GM12872 (cell line): ENCODE data around the gene VWA3A.
A peak's percentile ranks its signal among the peaks of the same experiment; 100 is the strongest.

ENCODE experiments used
- TF ChIP-seq, protein P1 (sequence below): IDR thresholded peaks from 3 replicates; pipeline ENCODE4 v1.5.1; 2011; ENCODE audit warnings: low read depth, mild to moderate bottlenecking, low read length, moderate library complexity; ENCODE audit not compliant: insufficient read depth

Gene VWA3A

DNA sequence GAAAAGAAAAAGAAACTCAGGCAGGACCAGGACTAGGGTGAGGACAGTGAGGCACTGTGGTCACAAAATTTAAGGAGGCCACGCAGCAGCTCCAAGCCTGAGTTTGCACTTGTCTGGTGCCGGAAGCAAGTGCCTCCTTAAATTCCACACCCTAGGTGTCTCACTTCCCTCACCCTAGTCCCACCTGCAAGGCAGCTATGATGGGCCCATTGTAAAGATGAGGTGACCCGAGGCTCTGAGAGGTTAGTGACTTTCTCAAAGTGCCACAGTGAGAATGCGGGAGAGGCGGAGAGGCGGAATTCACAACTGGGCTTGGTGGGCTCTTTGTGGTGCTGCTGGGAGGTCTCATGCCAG lies 92.3 kb downstream of the VWA3A start:
- TF ChIP-seq, protein P1, sequence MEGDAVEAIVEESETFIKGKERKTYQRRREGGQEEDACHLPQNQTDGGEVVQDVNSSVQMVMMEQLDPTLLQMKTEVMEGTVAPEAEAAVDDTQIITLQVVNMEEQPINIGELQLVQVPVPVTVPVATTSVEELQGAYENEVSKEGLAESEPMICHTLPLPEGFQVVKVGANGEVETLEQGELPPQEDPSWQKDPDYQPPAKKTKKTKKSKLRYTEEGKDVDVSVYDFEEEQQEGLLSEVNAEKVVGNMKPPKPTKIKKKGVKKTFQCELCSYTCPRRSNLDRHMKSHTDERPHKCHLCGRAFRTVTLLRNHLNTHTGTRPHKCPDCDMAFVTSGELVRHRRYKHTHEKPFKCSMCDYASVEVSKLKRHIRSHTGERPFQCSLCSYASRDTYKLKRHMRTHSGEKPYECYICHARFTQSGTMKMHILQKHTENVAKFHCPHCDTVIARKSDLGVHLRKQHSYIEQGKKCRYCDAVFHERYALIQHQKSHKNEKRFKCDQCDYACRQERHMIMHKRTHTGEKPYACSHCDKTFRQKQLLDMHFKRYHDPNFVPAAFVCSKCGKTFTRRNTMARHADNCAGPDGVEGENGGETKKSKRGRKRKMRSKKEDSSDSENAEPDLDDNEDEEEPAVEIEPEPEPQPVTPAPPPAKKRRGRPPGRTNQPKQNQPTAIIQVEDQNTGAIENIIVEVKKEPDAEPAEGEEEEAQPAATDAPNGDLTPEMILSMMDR = no peak

DNA sequence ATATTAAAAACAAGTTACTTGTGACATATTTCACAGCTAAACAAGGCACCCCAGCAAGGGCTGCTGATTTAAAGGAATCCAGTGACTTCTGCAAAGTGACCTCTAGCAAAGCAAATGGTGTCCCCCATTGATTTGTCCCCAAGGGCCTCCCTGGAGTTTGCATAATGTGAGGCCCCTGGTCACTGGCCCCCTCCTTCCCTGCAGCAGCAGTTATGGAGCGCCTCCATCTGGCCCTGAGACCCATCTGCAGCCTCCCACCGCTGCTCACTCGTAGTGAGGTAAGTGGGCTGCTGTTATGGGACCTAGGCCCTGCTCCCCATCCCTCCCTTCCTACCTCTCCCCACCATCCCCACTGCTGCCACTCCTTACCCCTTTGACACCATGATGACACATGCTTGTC lies 94.2 kb downstream of the VWA3A start:
- TF ChIP-seq, protein P1 = peak; percentile 46

DNA sequence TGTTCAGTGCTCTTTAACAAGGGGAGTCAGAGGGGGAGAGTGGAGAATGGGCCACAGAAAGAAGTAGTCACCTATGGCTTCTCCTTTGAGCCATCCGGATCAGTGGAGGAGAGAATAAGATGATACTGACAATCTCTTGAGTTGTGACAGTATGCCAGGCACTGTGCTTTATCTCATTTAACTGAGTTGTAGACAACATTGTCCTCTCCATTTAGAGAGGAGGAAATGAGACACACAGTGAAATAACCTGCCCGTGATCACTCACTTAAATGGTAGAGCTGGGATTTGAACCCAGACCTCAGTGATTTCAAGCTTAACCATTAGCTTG lies 95.9 kb downstream of the VWA3A start:
- TF ChIP-seq, protein P1 = no peak

DNA sequence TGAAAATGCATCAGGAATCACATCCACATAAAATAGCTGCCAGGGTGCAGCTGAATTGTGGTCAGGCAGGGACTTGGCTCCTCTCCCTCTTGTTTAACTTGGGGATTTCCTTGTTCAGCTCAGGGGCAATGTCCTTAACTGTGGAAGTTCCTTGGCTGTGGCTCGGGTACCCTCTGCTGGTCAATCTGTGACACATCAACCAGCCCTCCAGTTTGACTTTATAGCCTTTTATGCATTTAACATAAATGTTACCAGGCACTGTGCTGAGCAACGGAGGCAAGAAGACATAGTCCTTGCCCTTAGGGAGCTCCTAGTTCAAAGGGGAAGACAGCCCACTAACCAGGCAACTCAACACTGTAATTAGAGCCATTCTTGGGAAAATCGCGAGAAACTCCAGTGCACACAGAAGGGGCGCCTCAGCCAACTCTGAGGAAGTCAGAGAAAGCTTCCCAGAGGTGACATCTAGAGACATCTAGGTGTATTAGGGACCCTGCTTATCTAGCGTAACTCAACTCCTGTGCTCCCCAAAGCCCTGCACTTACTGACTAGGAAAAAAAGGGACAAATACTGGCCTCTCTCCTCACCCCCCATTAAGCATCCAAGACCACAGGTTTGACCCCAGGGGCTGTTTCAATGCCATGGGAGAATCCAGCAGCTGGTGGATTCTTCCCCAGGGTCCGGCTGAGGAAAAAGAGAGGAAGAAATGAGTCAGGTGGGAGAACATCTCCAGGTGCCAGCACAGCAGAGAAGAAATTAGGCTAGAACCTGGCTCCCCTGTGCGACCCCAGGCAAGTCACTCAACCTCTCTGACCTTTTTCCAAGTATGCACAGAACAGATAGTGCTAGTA lies 96.5 kb downstream of the VWA3A start:
- TF ChIP-seq, protein P1 = peak; percentile 90

DNA sequence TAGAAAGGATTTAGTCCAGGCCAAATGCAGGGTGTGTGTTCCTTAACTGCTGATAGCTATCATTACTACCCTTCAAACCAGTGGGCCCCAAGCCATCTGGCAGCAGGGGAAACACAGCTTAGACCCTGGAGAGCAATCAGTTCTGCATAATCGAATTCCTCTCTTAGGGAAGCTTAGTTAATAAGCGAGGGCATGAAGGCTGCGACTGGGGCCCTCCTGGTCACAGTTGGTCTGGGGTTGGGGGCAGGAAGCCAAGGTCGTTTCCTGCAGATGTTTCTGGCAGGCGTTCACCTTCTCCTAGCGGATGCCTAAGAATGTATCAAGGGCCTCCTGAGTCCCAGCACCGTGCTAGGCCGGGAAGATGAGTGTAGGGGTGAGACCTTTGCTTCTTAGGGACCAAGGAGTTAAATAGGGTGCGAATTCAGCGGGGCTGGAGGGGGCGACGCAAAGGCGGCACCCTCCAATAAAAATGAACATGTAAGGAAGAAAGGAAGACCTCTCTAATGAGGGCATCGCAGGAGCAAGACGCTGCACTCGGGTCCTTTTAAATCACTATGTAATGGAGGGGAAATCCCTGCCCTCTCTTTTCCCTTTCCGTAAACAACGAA lies 97.2 kb downstream of the VWA3A start:
- TF ChIP-seq, protein P1 = no peak

DNA sequence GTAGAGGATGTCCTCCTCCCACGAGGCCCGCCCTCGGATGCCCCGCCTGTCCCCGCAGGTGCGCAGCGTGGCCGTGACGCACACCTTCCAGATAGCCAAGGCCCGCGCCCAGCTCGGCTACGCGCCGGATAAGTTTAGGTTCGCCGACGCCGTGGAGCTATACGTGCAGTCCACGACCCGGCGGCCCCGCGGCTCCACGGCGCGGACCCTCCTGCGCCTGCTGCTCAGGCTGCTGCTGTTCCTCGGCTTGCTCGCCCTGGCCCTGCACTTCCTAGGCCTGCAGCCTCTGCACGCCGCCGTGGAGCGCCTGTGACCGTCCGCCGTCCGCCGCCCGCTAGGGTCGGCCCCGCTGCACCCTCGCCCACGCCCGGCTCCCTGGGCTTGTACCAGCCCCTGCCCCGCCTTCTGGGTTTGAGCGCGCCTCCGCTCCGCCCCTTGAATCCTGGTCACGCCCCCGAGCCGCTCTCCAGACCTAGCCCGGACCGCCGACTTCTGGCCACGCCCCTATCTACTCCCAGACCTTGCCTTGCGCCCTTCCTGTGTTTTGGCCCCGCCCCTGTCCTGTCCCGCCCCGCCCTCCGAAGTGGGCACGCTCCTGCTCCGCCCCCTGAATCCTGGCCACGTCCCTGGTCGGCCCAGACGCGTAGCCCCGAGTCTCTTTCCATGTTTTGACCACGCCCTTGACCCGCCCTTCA lies 97.9 kb downstream of the VWA3A start:
- TF ChIP-seq, protein P1 = no peak

DNA sequence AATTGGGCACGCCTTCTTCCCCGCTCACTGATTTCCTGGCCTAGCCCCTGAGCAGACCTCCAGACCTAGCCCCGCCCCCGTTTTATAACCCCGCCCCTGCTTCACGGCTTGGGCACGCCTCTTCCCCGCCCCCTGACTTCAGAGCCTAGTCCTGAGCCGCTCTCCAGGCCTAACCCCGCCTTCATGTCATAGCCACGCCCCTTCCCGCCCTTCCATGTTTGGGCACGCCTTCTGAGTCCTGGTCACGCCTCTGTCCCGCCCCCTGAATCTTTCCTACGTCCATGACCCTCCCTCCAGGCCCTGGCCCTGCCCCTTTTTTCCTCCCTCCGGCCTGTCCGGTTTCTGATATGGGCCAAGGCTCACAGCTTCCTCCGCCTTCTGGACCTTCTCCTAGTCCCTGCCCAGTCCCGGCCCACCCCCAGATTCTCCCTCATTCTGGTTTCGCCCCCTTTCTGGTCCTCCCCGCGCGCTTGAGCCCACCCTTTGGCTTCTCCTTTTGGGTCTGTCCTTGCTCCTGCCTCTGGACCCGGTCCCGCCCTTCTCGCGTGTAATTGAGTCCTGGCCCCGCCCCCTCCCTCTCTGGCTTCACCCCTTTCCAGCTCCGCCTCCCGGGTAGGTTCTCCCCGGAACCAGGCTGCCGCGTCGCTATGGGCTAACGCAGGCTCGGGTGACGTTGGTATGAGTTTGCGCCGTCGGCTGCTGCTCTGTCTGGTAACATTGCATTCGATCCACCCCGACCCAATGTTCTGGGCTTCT lies 98.6 kb downstream of the VWA3A start:
- TF ChIP-seq, protein P1 = no peak
